ENCODE results near the gene CCDC141.
A peak's percentile ranks its signal among the peaks of the same experiment; 100 is the strongest.

- TF ChIP-seq EZH2 (IDR thresholded peaks at IDR 0.05; ENCODE audit: low read depth, unreplicated experiment) (no peak), NANOG (IDR thresholded peaks at IDR 0.05; ENCODE audit: borderline replicate concordance) (no peak), JUNB (IDR thresholded peaks at IDR 0.05; ENCODE audit: unreplicated experiment) (no peak), EZH2phosphoT487 (IDR thresholded peaks at IDR 0.05; ENCODE audit: unreplicated experiment) (no peak), ETS1 (IDR thresholded peaks at IDR 0.05) (no peak), ZNF331 (CRISPR knock-in tag; IDR thresholded peaks at IDR 0.05; ENCODE audit: low read depth) (no peak), POLR2AphosphoS5 (IDR thresholded peaks at IDR 0.05; ENCODE audit: low read depth) (no peak), ZNF114 (CRISPR knock-in tag; IDR thresholded peaks at IDR 0.05) (no peak), CREB1 (CRISPR knock-in tag; IDR thresholded peaks at IDR 0.05; ENCODE audit: low read depth) (no peak)
- TF ChIP-seq, protein P1, sequence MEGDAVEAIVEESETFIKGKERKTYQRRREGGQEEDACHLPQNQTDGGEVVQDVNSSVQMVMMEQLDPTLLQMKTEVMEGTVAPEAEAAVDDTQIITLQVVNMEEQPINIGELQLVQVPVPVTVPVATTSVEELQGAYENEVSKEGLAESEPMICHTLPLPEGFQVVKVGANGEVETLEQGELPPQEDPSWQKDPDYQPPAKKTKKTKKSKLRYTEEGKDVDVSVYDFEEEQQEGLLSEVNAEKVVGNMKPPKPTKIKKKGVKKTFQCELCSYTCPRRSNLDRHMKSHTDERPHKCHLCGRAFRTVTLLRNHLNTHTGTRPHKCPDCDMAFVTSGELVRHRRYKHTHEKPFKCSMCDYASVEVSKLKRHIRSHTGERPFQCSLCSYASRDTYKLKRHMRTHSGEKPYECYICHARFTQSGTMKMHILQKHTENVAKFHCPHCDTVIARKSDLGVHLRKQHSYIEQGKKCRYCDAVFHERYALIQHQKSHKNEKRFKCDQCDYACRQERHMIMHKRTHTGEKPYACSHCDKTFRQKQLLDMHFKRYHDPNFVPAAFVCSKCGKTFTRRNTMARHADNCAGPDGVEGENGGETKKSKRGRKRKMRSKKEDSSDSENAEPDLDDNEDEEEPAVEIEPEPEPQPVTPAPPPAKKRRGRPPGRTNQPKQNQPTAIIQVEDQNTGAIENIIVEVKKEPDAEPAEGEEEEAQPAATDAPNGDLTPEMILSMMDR (conservative IDR thresholded peaks at IDR 0.05; ENCODE audit: low read depth in 2 of 2) = peak; percentile 86 to 95
- TF ChIP-seq, protein P2, sequence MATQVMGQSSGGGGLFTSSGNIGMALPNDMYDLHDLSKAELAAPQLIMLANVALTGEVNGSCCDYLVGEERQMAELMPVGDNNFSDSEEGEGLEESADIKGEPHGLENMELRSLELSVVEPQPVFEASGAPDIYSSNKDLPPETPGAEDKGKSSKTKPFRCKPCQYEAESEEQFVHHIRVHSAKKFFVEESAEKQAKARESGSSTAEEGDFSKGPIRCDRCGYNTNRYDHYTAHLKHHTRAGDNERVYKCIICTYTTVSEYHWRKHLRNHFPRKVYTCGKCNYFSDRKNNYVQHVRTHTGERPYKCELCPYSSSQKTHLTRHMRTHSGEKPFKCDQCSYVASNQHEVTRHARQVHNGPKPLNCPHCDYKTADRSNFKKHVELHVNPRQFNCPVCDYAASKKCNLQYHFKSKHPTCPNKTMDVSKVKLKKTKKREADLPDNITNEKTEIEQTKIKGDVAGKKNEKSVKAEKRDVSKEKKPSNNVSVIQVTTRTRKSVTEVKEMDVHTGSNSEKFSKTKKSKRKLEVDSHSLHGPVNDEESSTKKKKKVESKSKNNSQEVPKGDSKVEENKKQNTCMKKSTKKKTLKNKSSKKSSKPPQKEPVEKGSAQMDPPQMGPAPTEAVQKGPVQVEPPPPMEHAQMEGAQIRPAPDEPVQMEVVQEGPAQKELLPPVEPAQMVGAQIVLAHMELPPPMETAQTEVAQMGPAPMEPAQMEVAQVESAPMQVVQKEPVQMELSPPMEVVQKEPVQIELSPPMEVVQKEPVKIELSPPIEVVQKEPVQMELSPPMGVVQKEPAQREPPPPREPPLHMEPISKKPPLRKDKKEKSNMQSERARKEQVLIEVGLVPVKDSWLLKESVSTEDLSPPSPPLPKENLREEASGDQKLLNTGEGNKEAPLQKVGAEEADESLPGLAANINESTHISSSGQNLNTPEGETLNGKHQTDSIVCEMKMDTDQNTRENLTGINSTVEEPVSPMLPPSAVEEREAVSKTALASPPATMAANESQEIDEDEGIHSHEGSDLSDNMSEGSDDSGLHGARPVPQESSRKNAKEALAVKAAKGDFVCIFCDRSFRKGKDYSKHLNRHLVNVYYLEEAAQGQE (IDR thresholded peaks at IDR 0.05; ENCODE audit: unreplicated experiment) = no peak
These were observed 135.6 kb downstream of the CCDC141 start for GRCh38 chr2:178914259-178914849.

Data from GM23338 (cell line).